GM21526 (cell line): ENCODE results near the gene NR1D1.
A peak's percentile ranks its signal among the peaks of the same experiment; 100 is the strongest.

Experiments used
- ATAC-seq: cut with Tn5 transposase; IDR thresholded peaks from one replicate; pipeline ENCODE4 v1.9.1; 2021; ENCODE audit warnings: moderate library complexity; ENCODE audit not compliant: unreplicated experiment, low FRiP score

NR1D1 gene

DNA sequence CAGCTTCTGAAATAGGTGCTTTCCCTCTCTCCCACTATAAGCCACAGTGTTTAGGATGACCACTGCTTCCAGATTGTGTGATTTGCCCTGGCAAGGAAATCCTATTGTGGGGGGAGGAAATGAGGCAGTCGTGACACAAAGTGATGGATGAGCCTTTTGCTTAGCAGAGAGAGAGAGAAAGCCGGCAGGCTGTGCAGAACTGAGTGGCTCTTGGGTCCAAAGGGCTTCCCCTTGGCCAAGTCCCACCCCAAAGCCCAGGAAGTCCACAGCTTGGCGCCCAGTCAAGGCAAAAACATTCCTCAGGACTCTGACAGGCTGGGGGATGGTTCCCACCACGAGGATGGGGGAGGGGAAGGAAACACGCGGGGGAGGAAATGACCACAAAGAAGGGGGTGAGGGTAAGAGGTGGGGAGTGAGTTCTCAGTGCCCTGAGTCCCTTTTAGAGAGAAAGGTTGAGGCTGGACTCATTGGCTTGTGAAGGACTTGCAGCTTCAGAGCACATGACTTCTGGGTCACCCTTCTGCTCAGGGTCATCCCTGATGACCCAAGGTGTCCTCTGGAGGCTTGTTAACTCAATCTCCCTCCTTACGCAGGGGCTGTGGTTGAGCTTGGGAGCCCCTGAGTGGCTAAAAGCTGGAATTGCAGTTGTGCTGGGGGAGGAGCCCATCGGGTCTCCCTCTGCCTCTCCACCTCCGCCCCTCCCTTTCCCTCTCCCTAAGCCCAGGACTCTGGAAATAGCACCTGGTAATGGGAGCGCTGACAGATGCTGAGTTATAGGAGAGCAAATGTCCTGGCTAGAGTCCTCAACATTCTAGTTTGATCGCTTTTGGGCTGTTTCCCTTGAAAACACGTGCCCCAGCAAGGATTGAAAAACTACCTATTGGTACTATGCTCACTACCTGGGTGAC is 11.1 kb upstream of the NR1D1 start:
- ATAC-seq, result no peak

DNA sequence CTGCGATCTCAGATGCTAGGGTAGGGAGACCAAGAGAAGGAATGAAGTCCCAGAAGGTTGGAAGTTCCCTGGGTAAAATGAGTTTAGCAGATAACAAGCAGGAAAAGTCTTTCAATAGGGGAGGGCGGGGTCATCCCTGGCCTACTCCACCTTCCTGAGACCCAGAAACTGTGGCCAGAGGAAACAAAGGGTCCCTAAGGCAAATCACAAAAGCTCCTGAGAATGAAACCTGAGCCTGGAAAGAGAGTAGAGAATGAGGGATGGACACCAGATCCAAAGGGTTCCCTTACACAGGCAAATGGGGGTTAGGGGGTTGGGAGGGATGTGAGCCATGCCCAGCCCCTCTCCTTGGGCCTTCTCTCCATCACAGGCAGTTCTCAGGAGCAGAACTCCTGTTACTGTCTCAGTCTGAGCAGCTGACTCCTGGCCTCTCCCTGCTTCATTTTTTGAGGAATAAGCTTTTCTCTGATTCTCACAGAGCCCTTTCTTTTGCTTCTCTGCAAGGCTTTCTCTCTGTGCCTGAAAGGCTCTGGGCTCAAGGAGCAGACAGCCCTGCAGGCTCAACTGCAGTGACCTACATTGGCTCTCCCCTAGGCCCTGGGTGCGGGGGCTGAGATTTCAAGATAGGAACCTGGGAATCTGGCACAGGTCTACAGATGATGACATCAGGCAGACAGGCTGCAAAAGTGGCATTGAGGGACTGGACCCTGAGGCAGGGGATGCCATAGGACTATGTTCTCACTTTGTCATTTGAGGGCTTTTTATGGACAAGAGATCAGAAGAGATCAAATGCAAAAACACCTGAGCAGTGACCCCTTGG is 9.8 kb upstream of the NR1D1 start:
- no peak for ATAC-seq

GRCh38 chr17:40108970-40109824 is 8.8 kb upstream of the NR1D1 start:
- no peak for ATAC-seq

- no peak for ATAC-seq
Measured at GRCh38 chr17:40107522-40108174, 7.3 kb upstream of the NR1D1 start.

- no peak for ATAC-seq
Measured at GRCh38 chr17:40106760-40107521, 6.6 kb upstream of the NR1D1 start.

DNA sequence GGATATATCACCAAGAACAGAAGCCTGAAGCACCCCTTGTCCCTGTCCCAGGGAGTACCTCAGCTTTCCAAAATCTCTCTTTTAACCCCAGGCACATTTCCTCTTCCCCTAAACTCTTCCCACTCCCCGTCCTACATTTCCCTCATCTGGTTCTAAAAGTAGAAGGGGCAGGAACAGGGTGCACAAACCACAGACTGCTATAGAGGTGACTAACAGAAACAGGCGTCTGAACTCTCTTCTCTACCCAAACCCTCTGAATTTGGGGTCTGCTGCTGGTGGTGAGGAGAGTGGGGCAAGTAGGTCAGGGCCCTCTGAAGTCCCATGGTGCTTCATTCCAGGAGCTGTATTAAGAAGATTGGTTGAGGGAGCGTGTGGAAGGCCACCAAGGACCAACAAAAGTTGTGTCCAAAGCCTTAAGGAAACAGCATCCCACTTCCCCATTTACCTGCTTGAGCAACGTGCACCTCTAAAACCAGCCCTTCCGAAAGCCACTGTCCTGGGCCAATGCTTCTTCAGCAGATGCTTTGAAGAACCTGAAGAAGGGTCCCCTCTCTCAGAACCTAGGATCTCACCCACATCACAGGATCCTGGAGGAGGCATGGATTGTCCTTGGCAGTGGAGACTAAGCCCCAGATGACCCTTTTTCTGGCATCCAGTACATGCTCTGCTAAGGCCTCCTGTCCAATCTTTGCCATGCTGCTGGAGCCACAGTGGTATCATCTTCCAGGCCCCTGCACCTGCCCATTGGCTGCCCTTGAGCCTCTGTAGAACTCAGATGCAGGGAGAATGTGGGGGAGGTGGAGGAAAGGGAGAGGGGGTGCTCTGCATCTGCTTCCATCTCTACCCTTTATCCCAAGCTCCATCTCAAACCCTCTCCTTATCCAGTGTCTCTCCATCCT is 5.7 kb upstream of the NR1D1 start:
- no peak for ATAC-seq

GRCh38 chr17:40104594-40105486 is 4.5 kb upstream of the NR1D1 start:
- ATAC-seq, result no peak

DNA sequence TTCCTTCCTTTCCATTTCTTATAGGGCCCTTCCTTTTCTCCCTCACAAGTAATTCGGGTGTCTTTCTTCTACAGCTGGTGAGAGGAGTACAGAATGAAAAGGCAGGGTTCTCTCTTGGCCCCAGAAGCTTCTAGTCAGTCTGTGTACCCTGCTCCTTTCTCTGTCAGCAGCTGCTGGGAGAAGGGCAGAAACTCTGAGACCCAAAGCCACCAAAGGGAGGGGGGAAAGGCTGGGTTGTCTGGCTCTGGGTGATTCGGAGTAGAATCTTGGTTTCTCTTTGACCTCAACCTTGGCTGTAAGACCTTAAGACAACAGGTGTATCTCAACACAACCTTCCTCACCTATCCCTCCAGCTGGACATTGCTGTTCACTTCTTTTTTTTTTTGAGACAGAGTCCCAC is 3.3 kb upstream of the NR1D1 start:
- no peak for ATAC-seq

DNA sequence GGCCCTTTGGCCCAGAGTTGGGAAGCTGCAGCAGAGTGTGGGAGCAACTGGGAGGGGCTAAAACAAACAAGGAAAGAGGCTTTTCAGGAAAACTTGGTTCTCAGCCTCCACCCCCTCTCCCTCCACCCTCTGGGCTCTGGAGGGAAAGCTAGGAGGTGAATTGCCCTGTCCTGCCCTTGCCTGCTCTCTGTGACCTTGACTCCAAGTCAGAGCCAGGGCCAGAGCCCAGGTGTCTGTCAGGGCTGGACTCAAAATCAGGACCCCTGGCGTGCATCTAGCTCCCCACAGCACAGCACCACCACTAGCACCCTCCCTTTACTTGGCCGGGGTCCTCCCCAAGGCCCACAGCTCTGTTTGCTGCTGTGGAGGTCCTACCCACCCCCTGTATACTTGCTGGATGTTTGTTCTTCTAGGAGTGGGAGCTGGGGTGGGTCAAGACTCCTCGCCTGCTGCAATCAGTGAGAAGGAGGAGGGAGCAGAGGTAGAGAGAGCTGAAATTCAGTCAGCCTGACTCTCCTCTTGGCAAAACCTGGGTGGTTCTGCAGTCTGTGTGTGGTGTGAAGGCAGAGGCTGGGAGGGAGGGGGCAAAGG is 2.8 kb upstream of the NR1D1 start:
- ATAC-seq, result no peak

DNA sequence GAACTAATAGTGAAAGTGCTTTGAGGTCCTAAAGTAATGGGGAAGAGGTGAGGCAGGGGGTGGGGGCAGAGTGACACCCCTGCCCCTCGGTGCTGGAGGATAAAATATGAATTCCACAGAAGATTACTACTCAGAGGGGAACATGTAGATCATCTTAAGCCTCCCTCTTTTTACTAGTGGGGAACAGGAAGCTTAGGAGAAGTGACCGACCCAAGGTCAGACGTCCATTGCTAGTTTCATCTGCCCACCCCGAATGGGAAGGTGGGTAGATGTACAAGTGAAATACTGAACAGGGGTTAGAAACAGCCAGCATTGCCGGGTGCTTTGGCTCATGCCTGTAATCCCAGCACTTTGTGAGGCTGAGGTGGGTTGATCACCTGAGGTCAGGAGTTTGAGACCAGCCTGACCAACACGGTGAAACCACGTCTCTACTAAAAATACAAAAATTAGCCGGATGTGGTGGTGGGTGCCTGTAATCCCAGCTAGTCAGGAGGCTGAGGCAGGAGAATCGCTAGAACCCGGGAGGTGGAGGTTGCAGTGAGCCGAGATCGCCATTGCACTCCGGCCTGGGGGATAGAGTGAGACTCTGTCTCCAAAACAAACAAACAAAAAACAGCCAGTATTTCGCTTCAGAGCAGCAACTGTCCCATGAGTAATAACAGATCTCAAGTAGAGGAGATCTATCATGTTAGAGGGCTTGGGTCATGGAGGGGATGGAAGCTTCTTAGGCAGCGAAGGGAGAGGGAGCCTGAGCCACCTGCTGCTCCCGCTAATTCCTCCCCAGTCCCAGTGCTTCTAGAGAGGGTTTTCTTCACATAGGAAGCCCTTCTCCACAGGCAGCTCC is 1.2 kb upstream of the NR1D1 start:
- ATAC-seq, result no peak

- no peak for ATAC-seq
Measured at GRCh38 chr17:40100669-40101366, 429 bp upstream of the NR1D1 start.

- no peak for ATAC-seq
Measured at GRCh38 chr17:40099619-40100418, 570 bp downstream of the NR1D1 start.

DNA sequence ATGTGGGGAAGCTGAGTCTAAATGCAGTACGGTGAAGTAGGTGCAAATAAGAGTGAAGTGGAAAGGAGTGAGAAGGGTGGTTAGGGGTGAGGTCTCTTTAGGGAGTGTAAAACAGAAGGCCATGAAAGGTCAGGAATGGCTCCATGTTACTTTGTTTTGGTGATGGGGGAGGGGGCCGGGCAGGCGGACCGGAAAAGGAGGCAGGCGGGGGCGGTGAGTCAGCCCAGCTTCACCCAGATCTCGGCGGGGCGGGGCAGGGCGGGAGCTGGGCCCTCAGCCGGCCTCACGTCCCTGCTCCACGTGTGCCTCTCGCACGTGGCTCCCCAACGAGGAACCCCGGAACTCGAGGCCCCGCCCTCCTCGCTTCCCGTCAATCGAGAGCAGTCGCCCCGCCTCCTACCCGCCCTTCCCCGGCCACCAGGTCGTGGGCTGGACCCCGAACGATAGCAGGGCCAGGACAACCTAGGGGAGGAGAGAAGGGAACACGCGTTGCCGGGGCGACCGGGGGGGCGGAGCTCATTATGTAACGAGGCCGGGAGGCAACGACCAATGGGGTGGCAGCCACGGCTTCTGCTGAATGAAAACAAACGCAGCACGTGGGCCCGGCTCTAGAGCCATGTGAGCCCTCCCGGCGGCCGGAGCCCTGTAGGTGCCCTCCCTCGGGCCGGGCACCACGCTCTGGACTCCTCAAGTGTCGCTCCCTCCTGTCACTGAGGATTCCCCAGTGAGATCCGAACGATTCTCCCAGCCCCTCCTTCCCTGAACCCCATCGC is 1.4 kb downstream of the NR1D1 start:
- peak; percentile 49 for ATAC-seq
